CD4-positive, alpha-beta T cell treated with Interferon gamma for 1 hour (primary cell): ENCODE results near the gene UFC1.

Experiments
- DNase-seq: peaks from one replicate; pipeline ENCODE4 v3.0.0-alpha.2; 2020

Gene UFC1

GRCh38 chr1:161196111-161196510 lies 42.3 kb downstream of the UFC1 start:
- no peak for DNase-seq

- no peak for DNase-seq
These were observed 43.0 kb downstream of the UFC1 start for GRCh38 chr1:161196521-161197451.

DNA sequence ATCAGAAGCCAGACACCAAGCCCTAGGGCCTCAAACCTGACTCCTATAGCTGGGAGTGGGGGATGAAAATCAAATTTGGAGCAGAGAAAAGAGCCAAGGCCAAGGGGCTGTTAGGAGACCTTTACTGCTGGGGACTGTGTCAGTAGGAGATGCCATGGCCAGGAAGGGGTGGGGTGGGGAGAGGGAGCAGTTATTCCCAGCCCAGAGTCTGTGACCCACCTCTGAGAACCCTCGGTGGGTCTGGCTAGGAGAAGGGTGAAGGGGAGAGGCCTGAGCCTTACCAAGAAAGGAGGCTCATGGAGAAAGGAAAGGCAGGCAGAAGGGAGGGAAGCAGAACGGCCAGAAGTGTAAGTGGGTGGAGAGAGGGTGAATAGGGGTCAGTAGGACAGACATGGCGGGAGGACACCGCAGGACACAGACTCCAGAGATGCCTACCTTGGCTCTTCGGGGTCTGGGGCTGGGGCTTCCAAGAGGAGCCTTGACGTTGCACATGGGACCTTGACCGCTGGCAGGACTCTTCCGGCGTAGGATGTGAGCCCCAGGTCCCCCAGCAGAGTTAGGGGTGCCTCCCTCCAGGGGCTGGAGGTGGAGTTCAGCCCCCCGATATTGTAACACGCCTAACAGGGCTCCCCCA lies 43.9 kb downstream of the UFC1 start:
- no peak for DNase-seq

- DNase-seq: no peak
These were observed 44.6 kb downstream of the UFC1 start for GRCh38 chr1:161198194-161198896.

DNA sequence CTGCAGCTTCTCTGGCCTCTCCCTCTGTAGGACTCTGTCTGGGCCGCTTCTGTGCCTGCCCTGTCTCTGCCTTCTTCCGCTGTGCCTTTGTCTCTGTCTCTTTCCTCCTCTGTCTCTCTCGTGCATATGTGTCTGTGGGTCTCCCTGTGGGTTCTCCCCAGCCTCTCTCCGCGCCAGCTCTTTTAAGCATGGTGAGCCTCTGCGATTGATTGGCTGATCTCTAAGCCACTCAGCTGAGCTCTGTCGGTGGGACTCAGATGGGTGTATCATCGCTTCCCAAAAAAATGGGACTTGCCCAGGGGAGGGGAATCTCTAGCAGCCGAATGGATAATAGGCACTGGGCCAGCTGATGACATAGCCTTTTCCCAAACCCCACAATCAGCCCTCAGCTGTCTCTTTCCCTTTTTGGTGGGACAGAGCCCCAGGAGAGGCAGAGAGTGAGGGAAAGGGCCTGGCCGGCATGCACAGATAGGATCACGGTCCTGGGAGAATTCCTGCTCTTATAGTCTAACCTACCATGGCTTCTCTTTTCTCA lies 45.2 kb downstream of the UFC1 start, which contains the start of gene ADAMTS4:
ADAMTS4 (minus strand) TSS at position 158 of the 535 bp plus-strand sequence. CDS start 427 bp downstream, outside the sequence.
- DNase-seq: no peak

DNA sequence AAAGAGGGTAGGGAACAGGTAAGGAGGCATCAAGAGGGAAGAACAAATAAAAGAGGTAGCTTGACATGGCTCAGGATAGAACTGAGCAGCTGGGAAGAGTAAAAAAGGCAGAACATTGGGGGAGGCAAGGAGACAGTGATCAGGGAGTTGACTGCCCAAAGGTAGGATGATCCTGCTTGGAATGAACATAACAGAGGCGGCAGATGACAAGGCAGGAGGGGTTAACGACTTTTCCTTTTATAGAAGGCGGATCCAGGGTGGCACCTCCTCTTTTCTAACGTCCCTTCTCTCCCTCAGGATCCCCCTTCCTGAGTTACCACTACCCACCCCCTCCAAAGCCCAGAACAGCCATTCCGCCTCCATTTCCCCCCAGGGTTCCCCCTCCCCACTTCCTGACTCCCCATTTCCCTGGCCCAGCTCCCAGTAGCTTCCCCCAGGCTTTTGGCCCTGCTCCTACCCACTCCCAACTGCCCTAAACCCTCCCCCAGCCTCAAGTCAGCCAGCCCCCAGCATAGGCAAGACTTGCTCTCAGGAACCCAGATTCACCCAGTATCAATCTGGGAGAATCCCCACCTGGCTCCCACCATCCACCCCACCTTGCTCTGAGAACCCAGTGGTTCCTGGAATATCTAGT lies 45.8 kb downstream of the UFC1 start:
- no peak for DNase-seq

DNA sequence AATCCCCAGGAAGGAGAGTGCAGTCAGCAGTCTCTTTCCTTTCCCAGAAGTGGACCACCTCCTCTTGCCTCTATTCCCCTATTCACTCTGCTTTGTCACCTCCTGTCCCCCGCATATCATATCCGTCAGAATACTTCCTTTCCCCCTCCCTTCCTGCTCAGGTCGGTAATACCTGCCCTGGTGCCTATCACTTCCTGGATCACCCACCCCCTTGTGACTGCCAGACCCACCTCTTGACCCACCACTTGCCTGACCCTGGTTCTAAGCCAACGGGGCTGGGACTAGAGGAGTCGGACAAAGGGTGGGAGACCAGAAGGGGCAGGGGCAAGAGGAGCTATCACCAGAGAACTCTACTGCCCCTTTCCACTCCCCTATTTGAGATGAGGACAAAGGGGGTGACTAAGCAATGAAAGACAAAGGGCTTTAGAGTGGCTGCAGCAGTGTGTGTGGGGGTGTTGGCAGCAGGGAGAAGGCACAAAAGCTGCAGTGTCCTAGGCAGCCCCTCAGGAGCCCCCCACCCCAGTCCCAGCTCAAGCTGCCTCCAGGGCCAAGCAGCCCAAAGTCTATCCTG lies 46.7 kb downstream of the UFC1 start:
- DNase-seq: no peak

DNA sequence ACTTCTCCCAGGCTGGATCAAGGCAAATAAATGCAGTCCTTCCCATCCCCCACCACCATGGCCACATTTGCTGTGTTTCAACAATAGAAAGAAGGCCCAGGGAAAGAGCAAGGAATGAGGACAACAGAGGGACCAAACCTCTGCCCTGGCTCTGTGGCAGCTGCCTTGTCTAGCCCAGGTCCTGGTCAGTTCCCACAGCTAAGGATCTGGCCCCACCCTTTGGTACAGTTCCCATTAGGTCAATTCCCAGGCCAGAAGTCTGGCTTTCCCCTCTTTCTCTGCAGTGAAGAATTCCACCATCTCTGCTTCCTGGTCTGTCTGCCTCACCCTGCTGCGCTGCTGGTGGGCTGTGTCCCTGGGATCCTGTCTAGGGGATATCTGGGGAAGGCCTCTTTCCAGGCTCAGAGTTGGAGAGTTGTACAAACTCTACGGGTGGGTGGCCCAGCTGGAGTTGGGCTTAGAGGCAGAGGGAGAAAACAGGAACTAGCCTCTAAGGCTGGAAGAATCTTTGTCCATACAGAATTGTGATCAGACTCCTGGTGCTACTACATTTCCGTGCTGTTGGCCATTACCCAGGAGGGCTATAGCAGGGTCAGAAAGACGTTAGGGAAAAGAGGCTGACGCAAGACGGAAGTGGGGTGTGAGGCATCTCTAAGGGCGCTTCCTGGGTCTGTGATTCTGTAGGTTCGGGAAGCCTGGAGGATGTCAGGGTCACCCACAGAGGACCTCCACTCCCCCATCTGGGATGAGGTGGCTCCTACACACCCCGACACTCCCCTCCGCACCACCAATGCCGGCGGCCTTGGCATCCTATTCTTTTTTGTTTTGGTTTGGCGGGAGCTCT lies 47.4 kb downstream of the UFC1 start:
- DNase-seq: no peak

DNA sequence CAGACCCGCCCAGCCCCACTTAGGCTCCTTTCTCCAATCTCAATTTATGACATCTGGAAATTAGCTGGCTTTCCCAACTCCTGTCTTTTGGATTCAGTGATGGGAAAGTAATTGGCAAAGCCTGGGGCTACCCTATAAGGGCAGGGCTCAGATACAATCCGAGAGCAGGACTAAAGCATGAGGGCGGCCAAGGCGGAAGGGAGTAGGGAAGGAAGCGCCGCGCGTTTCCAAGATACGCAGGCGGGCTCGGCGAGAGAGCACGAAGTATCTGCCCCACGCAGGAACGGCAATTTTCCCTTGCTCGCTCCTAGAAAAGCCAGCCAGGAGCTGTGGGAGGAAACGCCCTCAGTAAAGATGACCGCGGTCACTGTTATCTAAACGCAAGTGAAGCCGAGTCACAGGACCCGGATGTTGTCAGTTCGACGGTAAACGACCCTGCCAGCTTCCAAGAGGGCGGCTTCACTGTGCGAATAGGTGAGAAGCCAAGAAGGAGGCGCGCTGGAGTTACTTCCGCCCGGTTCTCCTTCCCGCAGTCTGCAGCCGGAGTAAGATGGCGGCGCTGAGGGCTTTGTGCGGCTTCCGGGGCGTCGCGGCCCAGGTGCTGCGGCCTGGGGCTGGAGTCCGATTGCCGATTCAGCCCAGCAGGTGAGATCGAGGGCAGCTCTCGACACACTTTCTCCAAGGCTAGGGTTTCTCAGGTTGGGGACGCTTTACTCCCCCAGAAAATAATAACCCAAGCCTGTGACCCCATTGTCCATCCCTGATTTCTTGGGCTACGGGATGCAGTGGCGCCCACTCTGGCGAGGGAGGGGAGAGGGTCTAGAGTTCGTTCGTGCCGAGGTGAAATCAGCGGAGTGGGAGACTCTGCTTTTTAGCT lies 48.3 kb downstream of the UFC1 start, which contains the start of gene NDUFS2:
NDUFS2 (plus strand) TSS at position 532 of the 877 bp plus-strand sequence; CDS start at position 551, 19 bp downstream.
- DNase-seq: peak; percentile 97

DNA sequence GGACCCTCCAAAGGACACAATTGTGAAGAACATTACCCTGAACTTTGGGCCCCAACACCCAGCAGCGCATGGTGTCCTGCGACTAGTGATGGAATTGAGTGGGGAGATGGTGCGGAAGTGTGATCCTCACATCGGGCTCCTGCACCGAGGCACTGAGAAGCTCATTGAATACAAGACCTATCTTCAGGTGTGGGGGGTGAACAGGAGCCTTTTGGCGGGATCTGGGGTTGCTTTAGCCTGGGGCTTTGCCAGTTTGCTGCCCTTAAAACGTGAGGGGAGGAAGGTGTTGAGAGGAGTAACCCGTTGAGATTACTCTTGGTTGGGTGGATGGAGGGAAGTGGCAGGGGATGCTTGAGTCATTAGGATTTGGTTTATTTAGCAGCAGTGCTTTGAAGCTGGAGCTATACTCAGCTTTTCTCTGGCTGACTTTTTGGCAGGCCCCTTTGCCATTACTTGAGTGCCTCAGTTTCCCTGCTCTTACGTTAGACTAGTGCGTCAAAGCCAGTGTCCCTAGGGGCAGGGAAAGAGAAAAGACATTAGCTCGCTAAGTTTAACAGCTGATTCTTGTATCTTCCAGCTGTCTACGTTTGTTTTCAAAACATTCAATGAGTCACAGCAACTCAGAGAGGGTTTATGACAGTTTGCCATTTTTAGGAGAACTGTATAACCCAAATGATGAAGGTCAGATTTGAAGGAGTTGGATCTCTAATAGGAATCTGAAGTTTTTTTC lies 52.8 kb downstream of the UFC1 start:
- no peak for DNase-seq

DNA sequence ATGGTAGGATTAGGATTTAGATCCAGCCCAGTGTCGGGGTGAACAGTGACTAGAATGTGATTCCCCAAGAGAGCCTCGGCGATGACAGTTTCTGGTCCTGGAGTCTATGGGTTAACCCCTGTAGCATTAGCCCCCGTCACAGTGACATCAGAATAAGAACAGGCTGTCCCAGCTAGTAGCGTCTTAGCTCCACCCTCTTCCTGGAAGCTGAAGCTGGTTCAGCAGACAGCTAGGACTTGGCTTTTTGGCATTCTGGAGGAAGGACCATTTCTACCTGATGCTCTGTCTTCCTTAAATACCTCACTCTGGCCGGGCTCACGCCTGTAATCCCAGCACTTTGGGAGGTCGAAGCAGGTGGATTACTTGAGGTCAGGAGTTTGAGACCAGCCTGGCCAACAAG lies 53.4 kb downstream of the UFC1 start:
- DNase-seq: no peak
